ENCODE measurements around the gene DUSP3.

Gene DUSP3

DNA sequence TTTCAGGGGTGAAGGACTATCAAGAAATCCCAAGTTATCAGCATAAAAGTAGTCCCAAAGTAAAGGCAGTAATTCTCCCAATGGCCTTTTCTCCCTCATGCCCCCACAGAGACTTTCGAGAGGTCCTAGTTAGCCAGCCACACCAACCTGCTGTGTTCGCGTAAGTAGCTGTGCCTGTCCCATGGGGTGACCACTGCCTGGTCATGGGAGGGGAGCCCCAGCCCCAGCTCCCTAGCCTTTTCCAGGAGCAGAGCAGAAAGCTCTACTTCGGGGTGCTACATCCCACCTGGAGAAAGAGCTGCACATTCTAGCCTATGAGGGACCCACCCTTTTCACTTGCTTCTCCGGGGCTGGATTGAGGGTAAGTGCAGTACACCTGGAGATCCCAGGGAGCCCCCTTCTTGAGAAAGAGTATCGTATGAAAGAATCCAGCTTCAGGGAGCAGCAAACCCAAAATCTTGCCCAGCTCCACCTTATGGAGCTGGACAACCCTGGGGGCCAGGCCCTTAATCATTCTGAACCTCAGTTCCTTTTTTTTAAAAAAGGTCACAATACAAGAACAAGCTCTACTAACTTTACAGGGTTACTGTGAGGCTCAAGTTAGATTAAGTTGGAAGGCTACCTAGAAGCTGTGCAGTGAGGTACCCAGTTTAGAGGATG lies 11.6 kb downstream of the DUSP3 start:
- no peak for DNase-seq

DNA sequence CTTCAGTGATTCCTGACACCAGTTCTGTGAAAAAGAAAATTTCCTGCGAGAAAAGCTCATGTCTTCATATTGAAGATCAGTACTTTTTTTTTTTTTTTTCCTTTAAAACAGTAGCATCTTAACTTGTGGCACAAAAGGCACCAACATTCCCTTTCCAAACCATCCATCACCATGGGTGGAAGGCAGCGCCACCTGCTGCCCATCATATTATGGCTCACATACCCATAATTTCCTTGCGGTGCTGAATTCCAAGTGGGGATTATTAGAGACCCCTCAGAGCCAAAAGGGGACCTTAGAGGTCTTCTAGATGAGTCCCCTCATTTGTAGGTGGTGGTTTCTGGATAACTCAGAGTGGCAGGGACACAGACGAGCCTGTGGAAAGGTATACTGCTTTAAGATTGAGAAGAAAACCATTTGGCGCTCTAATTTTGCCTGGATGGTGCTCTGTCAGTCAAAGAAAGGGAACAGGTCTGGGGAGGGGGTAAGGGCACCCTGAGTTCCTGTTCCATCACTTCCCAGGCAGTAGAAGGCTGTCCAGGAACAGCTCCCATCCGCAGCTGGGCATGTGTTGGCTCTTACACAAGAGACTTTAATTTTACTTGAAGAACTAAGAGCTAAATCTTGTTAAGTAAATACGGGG lies 12.2 kb downstream of the DUSP3 start:
- DNase-seq = peak; percentile 61

DNA sequence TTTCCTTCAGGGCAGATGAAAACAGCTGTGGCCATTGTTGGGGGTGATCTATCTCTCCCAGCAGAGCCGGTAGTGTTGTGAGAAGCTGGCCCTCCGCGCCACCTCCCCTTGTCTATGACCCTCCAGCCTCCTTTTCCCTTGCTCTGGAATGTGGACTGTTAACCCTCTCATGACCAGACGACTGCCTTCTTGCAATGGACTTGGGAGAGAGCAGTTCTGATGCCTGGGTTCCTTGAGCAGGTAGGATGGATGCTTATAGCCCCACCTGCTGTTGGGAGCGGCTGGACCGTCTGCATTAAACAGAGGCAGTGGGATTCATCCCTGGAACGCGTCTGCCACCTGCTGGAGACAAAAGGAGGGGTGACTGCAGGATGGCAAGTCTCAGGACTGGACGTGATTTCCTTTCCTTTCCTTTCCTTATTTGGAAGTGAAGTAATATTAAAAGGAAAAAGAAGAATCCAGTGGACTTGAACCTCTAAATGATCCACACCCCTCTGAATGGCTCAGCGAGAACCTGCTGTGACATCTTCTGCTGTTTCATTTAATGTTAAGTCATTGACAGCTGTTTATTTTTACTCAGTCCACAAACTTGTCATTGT lies 18.4 kb downstream of the DUSP3 start:
- DNase-seq = peak; percentile 93

DNA sequence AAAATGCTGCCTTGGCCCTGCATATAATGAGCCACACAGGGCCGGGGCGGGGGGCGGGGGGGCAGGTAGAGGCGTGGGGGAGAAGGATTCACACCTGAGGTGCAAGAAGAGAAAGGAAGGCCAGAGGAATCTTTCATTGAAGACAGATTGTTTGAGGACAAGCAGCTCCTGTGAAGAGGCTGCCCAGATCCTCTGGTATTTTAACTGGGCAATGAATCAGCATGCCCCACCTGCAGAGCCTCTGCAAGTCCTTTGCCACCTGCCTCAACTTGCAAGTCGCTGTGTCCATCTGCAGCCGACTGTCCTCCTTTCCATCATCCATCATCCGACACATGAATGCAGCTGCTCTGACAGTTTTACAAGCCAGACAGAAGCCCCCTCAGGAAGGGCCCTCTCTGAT lies 18.9 kb downstream of the DUSP3 start:
- no peak for DNase-seq

DNA sequence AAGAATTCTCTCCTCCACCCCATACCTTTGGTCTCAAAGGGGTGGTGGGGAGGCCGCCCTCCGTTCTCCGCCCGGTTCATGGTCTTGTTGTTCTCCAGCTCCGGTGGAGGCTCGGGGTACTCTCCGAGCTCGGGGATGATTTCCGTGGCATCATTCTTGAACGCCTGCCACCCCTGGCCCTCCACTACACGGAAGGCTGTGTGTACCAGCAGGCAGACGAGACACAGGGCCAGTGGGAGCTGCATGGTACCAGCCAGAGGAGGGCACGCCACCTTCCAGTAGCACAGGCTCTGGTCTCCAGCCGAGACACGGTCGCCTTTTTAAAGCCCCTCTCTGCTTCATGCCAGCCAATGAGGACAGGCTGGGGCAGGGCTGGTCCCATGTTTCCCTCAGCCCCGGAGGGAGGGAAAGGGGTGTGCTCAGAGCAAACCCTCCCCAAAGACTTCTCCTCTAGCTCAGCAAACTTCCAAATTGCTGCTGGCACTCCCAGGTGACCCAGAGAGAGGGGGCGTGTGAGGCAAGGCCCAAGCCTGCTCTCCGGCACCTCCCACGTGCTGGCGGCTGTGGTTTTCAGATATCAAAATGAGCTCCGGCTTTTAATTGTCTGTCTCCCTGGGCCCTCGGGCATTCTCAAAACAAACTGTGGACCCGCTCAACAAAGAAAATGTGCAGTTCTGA lies 20.1 kb downstream of the DUSP3 start, which contains the start of gene SOST:
Gene SOST (minus strand): TSS at position 295 of the 678 bp plus-strand sequence. CDS start 50 bp downstream, at position 245.
- peak; percentile 21 for DNase-seq

DNA sequence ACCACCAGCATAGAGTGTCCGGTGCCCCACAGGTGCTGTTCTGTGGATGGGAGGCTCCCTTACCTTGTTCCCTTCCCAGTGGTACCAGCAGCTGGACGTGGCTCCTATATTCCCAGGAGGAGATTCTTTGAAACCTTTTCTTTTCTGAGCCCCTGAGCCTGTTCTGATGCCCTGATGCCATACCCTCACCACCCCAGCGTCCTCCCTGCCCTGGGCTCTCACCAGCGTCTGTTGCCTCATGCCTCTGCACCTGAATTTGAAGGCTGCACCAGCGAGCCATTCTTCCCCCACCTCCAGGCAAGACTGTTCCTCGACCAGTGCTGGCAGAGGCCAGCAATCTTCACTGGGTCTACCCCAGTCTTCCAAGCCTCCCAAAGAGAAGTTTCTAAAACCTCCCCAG lies 20.7 kb downstream of the DUSP3 start:
- DNase-seq = no peak

DNA sequence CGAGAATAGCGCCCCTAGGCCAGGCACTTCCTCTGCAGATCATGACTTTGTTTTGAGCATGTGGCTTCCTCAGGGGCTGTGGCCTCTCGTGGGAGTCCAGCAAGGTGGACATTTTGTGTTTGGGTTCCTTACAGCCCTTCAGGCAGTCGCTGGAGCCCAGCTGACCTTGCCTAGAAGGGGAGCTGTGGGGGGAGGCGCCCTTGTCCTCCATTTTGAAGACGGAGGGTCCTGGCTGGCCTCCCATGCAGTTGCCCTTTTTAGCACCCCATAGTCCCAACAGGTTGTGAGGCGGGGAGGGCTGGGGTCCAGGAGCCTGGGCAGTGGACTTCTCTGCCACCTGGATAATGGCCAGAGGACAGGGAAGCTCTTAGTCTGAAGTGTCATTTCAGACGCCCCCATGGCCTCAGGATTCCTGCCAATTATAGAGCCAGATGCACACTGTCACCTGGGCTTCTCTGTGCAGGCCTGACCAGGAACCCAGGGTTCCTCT lies 21.6 kb downstream of the DUSP3 start:
- DNase-seq = no peak

DNA sequence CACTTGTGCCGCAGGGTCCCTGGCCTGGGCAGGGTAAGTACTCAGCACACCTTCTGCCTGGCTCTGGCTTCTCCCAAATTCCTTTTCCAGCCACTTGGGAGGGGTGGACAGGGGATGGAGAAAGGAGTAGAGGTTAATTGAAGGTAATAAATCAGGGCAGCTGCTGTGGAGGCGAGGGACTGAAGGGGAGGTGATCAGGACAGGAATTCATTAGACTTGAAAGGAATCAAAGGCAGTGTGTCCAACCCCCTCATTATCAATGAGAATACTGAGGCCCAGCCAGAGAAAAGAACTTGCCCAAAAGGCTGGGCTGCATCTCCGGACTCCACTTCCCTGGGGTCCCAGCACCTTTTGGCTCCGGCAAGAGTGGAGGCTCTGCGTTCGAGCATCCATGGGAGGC lies 22.6 kb downstream of the DUSP3 start:
- DNase-seq = no peak

DNA sequence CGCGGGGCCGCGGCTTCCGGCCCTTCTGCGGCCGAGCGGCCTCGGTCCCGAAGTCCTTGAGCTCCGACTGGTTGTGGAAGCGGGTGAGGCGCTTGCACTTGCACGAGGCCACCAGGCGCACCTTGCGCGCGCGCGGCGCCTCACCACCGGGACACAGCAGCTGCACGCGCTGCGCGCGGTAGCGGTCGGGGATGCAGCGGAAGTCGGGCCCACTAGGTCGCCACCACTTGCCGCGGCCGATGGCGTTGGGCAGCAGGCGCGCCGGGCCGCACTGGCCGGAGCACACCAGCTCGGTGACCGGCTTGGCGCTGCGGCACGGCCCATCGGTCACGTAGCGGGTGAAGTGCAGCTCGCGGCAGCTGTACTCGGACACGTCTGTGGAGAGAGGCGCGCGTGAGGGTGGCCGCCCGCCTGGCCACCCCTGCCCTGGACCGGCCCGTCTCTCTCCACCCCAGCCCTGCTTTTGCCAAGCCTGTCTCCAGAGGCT lies 23.3 kb downstream of the DUSP3 start:
- DNase-seq = peak; percentile 55

DNA sequence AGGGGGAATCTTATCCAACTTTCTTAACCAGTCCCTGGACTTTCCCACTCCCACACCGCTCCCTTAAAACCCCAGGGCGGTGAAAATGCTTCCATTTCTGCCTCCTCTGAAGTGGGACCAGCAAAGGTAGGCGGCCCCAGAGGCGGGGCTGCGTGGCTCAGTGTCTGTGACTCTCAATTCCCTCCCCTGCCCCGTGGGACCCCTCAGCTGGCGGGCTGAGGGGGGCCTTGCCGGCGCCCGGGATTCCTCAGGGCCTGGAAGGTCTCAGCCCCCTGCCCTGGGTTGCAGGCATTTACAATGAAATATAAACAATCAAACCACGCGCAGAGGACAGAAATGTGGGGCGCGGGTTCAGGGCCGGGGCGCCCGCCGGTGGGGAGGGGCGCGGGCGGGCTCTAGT lies 23.8 kb downstream of the DUSP3 start:
- DNase-seq = no peak

DNA sequence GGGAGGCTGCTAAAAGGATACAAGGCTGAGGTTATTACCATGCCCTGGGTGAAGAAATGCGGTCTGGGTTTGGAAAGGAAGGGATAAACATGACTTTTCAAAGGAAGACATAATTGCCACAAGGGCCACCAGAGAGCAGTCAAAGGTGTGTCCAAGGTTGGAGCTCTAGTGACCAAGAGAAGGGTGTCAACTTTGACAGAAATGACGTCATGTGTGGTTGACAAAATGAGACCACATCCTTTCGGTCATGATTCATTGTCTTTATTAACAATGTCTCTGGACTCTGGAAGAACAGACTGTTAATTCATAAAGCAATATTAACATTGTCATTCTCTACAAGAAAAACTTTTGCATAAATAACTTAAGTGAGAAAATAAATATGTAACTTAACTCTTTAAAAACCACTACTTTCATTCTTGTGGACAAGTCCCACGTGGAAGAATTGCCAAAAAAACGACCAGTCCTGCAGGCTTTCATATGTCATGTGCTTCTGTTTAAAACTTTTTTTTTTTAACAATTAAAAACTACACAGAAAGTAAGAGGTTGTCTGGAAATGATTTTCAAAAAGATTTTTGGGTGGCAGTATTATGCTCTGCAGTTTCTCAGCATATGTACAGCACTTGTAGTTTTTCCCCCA lies 25.2 kb downstream of the DUSP3 start:
- DNase-seq = peak; percentile 48

DNA sequence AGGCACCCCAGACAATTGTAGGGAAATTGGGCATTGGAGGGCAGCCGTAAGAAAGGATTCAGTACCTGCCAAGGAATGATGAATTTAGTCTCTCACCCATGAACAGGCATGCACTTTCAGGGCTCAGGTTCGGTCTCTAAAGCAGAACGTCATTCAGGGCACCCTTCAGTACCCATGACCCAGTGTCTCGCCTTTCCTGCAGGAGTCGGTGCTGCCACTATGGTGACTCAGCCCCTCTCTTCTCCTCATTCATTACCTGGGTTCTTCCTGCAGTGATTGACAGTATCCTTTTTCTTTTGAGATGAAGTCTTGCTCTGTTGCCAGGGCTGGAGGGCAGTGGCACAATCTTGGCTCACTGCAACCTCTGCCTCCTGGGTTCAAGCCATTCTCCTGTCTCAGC lies 28.6 kb downstream of the DUSP3 start:
- DNase-seq = no peak

DNA sequence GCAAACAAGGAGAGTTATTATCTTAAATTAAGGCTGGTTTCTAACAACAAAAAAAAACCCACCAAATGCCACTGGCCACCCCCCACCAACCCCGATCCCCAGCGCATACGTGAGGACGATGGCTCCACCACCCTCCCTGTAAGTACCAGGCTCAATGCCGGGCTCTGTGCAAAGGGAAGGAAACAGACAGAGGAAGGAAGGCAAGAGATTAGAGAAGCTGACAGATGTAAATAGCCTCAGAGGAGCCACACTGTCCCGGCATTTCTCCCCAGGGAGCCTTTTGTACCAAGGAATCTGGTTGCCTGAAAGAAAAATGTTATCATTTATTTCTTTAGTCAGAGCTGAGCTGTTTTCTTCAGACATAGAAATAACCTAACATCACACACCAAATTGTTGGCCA lies 33.2 kb downstream of the DUSP3 start:
- peak; percentile 17 for DNase-seq

DNA sequence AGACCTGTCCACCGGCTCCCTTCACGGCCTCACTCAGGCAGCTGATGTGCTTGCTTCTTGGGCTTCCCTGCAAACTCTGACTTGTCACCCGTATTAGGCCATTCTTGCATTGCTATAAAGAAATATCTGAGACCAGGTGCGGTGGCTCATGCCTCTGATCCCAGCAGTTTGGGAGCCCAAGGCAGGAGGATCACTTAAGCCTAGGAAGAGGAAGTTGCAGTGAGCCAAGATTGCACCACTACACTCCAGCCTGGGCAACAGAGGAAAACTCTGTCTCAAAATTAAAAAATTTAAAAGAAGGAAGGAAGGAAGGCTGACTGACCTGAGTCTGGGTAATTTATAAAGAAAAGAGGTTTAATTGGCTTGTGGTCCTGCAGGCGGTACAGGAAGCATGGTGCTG lies 37.1 kb downstream of the DUSP3 start:
- no peak for DNase-seq

DNA sequence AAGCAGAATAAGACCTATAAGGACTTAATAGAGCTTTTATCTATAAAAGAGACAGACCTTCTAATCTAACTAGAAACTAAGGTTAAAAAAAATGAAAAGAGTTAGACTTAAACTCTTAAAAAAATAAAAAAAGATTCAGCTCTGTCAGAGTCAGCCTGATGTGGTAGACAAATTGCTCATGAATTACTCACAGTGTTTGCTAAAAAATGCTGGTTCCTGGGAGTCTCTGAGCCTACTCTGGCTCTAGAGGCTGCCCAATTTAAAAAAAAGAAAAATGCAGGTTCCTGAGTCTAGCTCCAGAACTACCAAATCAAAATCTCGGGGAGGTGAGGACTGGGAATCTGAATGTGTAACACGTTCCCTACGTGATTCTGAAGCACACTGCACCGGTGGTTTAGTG lies 38.2 kb downstream of the DUSP3 start:
- no peak for DNase-seq

DNA sequence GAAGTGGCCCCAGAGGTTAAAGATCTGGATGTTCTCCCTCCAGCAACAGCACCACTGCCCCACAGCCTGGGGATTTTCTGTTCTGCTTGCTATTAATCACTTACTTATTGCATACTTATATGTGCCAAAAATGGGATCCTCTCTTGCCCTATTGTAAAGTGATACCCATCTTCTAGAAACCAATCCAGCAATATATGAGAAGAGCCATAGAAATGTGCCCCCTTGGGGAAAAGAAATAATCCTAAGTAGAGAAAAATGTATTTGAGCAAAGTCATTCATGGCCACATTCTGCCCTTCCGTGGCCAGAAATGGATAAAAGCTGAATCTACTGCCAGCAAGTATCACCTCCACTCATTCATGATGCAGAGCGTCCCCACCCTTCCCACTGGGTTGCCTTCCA lies 41.1 kb downstream of the DUSP3 start:
- no peak for DNase-seq

DNA sequence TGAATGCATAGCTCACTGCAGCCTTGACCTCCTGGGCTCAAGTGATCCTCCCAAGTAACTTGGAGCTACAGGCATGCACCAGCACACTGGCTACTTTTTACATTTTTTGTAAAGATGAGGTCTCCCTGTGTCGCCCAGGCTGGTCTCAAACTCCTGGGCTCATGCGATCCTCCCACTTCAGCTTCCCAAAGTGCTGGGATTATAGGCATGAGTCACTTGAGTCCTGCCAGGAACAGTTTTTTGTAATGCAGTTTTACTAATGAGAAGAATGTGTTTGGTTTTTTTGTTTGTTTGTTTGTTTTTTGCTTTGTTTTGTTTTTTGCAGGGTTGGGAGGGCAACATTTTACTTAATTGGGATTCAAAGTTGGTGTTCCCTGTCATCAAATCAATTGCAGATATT lies 42.4 kb downstream of the DUSP3 start:
- no peak for DNase-seq

DNA sequence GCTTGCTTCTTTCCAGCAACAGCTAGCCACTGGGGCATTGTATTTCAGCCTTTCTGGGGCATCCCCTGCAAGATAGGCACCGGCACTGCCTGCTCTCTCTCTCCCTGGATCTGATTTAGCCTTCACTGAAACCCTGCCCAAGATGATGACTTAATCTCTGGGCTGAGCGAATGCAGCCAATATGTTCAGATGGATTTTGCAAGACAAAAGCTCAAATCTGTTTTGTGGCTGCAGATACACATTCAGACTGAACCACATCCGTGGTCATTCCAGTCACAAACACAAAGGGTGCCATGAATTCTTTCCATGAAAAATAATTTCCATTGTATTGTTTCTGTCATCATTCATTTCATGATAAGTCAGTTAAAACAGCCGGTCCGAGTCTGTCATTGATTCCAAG lies 44.4 kb downstream of the DUSP3 start:
- no peak for DNase-seq

DNA sequence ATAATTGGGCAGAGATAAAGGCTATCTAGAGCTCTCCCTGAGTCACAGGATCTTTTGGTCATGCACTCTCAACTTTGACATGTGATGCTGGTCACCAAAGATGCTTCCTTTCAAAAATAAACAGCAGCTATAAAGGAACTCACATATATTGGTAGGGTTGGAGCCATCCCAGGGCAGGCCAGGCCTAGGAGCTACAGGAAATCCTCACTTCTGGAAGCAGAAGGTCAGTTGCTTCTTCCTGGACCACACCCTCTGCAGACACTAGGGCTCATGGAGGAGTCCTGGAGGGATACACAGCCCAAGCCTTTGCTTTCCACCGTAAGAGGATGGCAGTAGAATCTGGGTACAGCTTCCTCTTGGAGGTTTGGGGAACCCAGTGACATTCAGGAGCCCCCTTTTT lies 44.8 kb downstream of the DUSP3 start:
- DNase-seq = no peak

DNA sequence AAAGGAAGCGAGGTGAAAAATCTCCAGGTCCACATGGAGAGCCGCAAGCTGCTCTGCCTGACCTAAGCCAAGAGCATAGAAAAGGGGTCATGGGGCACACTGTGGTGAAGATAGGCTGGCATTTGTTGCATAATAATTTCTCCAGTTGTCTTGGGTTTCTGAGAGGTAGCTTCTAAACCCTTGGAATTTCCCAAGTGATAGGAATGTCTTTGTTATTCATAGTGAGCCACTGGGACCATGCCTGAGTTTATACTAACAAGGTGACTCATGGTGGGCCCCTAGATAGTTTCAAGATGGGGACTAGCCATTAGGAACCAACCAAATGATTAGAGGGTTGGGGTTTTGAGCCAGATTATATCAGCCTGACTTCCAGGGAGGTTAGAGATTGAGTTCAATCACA lies 45.8 kb downstream of the DUSP3 start:
- DNase-seq = no peak

DNA sequence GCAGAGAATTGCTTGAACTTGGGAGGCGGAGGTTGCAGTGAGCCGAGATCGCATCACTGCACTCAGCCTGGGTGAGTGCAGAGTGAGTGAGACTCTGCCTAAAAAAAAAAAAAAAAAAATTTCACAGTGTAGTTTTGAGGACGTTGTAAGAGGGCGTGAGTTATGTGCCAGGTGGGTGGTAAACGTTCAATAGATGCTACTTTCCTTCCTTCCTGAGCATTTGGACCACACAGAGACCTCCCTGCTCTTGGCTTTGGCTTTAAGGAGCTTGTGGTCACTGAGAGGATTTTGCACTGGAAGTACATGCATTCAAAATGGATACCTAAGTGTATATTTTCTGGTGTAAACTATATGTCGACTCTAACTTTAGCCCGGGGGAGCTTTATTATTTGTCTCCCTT lies 50.7 kb downstream of the DUSP3 start:
- no peak for DNase-seq

DNA sequence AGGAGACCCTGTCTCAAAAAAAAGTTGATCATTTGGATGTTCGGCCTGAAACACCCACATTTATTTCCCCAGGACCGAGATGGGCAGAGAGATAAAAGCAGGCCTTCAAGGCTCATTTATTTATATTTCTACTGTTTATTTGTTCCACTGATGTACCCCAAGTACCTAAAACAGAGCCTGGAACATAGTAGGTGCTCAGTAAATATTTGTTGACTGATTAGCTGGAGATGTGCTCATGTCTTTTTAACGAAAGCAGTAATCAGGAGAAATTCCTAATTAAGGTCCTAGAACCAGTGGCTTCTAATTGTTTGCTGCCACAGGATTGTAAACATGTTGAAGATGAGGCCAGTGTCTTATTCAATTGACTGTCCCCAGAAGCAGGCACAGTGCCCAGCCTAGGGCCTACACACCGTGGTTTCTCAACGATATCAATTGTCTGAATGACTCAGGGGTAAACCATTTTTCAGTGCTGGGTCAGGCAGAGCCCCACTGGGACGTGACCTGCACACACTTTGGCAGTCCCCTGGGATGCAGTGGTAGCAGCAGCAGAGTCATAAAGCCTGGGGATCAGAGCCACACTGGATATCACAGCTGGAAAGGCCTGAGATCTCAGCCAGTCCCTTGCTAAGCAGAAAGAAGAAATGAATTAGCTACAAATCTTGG lies 54.9 kb downstream of the DUSP3 start:
- DNase-seq = peak; percentile 20

Data from hematopoietic multipotent progenitor cell treated with erythropoietin and hydrocortisone succinate and interleukin-3 and kit ligand, for 4 days (in vitro differentiated cells).